NCI-H345 treated with DMSO at 0.1 percent for 48 hours (cell line): ENCODE measurements around the gene GADD45B.
A peak's percentile ranks its signal among the peaks of the same experiment; 100 is the strongest.
"Not testable (repeated sequence)": the region's sequence is repeated elsewhere in the genome, so short reads cannot be mapped to it uniquely, and the experiment has no call there.

ENCODE experiments used
- DNase-seq: peaks from one replicate; lab custom pipeline; 2025; ENCODE audit not compliant: unreplicated experiment; lab: John Stamatoyannopoulos, UW

Gene GADD45B

DNA sequence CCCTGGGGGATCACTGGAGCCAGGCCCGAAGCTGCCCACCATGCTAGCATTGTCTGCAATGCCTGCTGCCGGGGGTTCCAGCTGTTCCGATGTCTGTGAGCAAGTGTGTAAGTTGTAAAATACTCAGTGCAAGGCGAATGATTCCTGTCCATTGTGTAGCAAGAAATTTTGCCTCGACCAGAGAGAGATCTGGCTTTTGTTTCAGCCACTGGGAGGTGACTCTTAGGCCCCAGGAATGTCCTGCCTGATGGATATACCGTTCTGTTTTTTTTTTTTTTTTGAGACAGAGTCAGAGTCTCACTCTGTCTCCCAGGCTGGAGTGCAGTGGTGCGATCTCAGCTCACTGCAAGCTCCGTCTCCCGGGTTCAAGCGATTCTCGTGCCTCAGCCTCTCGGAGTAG lies 7.3 kb upstream of the GADD45B start:
- no peak for DNase-seq

DNA sequence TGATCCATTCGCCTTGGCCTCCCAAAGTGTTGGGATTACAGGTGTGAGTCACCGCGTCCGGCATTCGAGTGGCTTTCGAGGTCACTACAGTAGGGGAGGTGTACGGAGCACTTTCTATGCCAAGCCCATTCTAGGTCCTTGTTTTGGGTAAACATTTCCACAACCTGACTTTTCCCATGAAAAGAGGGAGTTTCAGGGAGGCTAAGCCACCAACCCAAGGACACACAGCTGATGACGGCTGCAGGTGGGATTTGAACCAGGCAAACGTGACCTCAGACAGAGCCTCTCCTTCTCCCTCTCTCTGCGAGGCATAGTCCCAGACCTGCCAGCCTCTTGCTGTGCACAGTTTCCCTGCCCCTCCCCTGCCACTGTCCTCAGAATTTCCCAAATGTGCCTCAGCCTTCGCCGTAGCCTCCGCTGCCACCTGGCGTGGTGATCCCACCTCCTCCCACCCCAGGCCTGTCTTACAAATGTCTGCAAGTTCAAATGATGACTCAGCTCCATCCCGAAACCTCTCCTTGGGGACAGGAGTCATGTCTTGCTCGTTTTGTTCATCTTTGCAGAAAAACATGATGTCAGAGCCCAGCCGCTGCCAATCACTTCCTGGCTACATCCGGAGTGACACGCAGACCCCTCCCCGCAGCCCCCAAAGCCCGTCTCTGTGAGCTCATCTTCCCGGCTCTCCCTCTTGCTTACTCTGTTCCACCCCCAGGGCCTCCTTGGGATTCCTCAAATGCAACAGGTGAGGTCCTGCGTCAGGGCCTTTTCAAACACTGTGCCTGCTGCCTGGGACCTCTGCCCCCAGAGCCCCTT lies 6.6 kb upstream of the GADD45B start:
- no peak for DNase-seq

DNA sequence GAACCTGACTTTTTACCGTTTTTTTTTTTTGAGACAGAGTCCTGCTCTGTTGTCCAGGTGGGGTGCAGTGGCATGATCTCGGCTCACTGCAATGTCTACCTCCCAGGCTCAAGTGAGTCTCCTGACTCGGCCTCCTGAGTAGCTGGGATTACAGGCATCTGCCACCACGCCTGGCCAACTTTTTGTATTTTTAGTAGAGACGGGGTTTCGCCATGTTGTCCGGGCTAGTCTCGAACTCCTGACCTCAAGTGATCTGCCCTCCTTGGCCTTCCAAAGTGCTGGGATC lies 6.1 kb upstream of the GADD45B start:
- not testable (repeated sequence) for DNase-seq

DNA sequence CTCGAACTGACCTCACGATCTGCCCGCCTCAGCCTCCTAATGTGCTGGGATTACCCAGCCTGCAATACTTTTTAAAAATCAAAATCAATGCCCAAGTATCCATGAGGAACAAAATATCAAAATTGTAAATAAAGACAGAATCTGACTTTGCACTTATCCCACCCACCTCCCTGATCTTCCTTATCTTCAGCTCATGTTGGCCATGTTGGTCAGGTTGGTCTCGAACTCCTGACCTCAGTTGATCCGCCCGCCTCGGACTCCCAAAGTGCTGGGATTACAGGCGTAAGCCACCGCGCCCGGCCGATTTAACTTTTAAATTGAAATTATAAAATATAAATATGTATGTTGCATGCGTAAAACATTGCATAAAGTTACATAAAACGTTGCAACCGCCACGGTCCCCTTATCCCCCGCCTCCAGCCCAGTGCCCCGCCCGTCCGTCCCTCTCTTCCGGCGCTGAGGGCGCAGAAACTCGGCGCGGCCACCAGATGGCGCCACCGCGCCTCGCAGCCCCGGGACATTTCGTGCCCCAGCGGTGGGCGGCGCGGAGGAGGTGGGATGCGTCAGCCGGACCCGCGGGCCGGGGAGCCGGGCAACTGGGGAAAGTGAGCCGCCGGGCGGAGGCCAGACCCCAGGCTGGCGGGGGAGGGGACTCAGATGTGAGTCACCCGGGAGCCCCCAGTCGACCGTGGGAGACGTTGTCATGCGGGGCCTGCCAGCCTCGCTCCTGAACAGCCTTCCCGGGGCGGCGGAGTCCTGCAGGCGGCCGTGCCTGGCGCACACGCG lies 1.5 kb upstream of the GADD45B start:
- DNase-seq = peak; percentile 38

DNA sequence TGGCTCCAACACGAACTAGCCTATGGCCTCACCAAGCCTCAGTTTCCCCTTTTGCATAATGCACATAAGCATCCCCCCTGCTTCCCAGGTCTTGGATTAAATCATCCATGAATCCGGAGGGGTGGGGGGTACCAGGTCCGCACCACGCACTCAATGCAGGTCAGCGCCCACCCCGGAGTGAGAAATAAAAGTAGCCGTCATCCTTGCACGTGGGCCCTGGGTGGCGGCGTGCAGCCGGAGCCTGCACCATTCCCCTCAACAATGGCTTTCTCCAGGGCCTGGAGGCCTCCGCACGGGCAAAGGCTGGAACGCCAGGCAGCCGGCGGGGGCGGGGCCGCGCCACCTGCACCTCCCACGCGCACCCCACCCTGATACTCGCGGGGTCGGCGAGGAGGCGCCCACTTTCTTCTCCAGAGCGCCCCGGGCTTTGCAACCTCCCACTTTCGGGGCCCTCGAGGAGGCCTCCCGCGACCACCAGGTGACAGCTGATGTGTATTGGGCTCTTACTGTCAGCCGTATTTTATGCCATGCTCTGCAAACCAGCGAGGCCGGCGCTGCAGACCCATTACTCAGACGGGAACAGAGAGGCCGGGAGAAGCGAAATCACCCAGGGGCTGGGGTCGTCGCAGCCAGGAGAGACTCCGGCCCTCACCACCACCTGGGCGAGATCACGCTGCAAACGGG lies 767 bp upstream of the GADD45B start:
- no peak for DNase-seq

DNA sequence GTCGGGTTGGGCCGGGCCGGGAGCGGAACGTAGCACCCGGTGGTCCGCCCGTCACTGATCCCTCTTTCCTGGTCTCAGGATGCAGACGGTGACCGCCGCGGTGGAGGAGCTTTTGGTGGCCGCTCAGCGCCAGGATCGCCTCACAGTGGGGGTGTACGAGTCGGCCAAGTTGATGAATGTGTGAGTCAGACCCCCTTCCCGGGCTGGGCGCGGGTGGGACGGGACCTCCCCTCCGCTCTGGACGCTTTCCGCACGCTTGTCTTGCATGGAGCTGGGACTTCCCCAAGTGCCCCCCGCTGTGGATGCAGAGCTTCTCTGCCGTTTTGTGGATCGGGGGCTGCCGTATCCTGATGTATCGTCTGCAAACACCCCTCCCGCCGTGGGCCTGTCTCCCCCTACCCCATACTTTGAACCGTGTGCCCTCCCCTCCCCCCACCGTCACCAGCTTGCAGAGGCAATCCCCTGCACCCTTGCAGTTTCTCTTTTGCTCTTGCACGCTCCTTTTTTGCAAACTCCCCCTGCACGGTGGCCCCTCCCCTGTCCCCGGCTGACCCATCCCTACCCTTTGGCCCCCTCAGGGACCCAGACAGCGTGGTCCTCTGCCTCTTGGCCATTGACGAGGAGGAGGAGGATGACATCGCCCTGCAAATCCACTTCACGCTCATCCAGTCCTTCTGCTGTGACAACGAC lies 669 bp downstream of the GADD45B start:
- no peak for DNase-seq

DNA sequence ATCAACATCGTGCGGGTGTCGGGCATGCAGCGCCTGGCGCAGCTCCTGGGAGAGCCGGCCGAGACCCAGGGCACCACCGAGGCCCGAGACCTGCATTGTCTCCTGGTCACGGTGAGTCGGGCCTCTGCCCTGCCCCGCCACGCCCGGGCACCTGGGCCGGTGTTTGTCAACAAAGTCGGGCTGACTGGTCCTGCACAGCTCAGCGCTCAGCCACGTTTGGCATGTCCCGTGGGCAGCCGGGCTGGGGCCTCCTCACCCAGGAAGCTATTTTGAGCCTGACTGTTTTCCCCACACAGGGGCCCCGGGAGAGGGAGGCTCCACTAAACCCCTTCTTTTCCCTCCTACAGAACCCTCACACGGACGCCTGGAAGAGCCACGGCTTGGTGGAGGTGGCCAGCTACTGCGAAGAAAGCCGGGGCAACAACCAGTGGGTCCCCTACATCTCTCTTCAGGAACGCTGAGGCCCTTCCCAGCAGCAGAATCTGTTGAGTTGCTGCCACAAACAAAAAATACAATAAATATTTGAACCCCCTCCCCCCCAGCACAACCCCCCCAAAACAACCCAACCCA lies 1.3 kb downstream of the GADD45B start:
- DNase-seq = no peak

DNA sequence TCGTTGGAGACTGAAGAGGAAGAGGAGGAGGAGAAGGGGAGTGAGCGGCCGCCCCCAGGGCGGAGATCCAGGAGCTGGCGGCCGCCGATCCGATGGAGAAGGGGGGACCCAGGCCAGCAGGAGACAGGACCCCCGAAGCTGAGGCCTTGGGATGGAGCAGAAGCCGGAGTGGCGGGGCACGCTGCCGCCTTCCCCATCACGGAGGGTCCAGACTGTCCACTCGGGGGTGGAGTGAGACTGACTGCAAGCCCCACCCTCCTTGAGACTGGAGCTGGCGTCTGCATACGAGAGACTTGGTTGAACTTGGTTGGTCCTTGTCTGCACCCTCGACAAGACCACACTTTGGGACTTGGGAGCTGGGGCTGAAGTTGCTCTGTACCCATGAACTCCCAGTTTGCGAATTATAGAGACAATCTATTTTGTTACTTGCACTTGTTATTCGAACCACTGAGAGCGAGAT lies 1.8 kb downstream of the GADD45B start:
- DNase-seq = no peak

DNA sequence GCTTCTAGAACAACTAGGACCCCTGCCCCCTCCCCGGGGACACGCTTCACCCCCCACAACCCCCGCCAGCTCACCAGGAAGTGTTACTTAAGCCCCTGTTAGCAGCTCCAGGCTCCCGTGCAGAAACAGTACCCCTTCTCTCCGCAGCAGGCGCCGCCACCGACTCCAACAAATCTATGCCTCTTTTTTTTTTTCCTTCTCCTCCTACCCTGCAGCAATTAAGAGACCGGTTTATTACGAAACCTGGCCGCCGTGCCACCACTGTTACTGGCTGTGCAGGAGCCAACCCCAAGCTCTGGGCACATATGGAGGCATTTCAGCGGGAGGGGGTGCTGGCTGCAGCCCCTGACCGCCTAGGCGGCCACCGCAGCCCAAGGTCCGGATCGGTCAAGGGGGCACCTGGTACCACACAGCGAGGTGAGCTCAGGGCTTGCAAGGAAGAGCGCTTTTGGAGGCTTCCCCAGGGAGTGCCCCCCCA lies 2.4 kb downstream of the GADD45B start:
- peak; percentile 30 for DNase-seq

DNA sequence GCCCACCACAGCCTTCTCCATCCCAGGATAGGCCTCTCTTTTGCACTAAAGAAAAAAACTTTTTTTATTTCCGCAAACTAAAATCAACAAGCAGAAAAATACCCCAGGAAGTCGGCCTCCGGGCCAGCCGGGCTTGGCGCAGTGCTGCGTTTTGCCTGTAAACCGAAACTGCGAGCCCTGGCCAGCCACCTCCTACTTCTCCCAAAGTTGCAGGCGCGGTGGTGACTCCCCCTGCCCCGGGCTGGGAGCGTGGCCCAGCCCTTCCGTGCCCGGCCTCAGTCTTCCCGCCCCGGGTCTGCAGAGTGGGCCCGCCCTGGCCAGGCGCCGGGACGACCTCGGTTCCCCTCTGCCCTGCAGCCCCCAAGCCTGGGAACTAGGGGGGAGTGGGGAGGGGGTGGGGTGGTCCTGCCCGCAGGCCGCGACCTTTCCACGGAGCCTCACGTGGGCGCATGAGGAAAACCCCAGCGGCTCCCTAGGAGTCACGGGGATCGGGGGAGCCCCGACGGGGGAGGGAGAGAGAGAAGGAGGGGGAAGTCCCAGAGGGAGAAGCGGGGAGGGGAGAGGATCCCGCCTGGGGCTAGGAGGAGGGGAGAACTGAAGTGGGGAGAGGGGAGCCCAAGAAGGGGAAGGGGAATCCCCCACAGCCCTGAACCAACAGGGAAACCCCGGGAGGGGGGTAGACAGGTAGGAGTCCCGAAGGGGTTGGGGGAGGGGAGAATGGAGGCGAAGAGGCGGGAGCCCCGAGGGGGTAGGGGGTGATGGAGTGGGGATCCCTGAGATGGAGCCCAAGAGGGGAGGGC lies 3.0 kb downstream of the GADD45B start:
- DNase-seq = no peak

DNA sequence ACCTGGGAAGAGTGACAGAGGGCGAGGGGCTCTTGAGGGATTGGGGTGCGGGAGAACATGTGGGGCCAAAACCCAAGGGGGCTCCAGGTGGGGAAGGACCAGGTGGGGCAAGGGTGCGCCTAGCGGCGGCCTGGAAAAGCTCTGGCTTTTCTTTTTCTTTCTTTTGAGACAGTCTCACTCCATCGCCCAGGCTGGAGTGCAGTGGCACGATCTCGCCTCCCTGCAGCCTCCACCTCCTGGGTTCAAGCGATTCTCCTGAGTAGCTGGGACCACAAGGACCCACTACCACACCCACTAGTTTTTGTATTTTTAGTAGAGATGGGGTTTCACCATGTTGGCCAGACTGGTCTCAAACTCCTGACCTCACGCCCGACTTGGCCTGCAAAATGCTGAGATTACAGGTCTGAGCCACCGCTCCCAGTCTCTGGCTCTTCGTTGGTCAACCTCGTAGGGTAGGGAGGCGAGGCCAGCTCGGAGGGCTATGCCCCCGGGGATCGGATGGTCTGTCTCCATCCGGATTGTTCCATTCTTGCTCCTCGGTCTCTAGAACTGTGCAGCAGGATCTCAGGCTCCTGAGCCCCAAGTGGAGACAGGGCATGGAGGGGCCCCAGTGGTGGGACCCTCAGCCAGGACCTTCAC lies 3.7 kb downstream of the GADD45B start:
- no peak for DNase-seq

DNA sequence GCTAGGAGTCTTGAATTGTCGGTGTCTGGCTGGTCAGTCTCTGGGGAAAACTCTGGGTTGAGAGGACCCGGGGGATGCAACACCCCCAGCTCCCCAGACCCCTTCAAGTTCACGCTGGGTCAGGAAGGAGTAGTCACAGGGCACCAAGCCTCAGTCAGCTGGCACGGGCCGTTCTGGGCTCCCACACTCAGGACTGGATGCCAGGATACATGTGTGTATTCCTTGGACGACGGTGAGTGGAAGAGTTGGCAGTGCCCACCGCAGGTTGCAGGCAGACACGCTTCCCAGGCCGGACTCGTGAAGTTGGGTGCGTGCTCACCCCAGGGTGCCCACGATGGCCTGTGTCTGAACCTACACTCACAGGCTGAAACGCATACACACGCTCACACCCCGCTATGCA lies 5.5 kb downstream of the GADD45B start:
- DNase-seq = no peak

DNA sequence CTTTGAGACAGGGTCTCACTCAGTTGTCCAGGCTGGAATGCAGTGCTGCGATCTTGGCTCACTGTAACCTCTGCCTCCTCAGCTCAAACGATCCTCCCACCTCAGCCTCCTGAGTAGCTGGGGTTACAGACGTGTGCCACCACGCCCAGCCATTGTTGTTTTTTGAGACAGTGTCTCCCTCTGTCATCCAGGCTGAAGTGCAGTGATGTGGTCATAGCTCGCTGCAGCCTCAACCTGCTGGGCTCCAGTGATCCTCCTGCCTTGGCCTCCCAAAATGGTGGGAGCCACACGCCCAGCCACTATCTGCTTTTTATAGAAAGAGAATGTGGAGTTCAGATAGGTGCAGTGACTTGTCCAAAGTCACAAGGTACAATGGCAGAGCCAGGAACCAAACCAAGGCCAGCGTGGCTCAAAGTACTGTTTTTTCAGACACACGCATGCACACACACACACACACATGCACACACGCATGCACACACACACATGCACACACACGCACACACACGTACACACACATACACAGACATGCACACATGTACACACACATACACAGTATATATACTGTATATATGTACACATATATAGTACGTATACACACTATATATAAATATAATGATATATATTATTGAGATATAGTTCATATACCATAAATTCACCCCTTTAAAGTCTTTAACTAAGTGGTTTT lies 6.6 kb downstream of the GADD45B start:
- no peak for DNase-seq

DNA sequence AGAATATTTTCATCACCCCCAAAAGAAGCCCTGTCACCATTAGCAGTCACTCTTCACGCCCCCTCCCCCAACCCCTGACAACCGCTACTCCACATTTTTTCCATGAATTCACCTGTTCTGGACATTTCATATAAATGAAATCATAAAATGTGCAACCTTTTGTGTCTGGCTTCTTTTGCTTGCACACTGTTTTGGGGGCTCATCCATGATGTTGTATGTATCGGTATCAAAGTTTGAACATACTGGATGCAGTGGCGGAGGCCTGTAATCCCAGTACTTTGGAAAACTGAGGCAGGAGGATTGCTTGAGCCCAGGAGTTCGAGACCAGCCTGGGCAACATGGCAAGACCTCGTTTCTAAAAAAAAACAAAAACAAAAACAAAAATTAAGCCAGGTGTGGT lies 7.2 kb downstream of the GADD45B start:
- DNase-seq = no peak

DNA sequence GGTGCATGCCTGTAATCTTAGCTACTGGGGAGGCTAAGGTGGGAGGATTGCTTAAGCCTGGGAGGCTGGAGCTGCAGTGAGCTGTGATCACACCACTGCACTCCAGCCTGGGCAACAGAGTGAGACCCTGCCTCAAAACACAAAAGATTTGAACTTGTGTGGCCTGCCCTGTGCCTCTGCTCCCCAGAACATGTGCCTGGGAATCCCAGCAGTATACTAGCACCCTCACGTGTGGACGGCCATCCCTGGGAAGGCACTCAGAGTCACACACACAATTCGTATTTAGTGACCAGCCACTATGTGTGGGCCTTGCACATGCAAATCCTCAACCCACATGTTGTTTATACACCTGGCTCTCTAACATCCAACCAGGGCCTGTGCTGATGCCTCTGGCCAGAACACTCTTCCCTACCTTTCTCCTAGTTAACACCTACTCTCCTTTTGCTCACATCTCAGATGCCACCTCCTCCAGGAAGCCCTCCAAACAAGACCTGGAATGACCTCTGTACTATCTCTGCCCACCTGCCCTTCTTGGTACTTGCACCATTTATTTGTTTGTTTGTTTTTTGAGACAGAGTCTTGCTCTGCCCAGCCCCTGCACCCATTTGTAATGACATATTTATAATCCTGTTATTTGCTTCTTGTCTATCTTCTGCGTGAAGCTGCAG lies 7.7 kb downstream of the GADD45B start:
- no peak for DNase-seq

DNA sequence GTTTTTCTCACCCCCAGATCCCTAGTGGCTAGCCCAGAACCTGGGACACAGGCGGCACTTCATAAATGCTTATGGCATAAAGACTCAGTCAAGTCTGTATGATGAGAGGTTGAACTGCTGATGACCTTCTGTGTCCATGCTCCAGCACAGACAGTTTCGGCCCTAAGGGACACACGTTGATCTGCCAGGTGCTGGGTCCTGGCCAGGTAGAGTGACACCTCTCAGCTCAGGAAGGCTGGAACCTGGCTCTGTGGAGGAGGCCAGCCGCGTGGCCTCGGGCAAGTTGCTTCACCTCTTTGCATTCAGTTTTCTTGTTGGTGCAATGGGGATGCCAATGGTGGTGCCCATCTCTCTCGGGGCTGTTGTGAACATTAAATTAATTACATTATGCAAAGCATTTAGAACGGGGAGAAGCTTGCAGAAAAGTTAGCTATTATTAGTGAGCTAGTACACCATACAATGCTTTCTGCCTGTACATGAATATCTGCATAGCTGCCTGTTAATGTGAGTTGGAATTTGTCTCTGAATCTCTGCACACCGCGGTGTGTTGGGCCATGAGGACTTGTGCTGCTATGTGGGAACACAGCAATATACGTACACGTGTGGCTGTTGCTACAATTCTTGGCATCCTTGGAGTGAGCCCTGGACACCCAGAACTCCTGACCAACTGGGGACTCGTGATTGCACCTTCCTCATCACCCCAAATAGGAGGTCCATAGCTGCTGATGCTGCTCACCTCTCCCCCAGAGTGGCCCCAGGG lies 8.4 kb downstream of the GADD45B start:
- no peak for DNase-seq

DNA sequence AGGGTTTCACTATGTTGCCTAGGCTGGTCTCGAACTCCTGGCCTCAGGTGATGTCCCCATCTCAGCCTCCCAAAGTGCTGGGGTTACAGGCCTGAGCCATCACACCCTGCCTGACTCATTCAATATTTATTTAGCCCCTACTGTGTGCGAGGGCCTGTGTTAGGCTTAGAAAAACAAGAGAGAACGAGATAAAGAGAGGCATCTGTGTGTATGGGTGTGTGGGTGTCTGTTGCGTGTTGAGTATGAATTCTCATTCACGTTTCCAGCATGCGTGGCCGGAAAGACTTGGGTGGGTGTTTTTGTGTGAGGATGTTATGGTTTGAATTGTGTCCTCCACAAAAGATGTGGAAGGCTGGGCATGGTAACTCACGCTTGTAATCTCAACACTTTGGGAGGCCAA lies 9.5 kb downstream of the GADD45B start:
- DNase-seq = no peak

DNA sequence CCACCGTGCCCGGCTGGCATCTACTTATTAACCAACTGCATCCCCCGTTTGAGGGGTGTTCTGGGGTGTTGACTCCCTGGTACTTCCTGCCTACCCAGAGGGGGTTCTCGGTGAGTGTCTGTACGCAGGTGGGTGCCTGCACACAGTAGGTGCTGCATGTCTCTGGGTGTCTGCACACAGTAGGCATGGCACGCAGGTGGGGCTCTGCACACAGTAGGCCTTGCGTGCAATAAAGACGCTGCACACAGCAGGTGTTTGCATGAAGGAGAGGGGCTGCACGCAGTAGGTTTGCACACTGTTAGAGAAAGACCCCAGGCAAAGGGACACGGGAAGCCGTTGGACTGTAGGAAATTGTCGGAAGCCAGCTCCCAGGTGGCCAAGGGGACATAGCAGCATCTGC lies 11.2 kb downstream of the GADD45B start:
- no peak for DNase-seq
